ENCODE results near the gene ALKBH6.
A peak's percentile ranks its signal among the peaks of the same experiment; 100 is the strongest.
"Not testable (repeated sequence)": the region's sequence is repeated elsewhere in the genome, so short reads cannot be mapped to it uniquely, and the experiment has no call there.

Gene ALKBH6

DNA sequence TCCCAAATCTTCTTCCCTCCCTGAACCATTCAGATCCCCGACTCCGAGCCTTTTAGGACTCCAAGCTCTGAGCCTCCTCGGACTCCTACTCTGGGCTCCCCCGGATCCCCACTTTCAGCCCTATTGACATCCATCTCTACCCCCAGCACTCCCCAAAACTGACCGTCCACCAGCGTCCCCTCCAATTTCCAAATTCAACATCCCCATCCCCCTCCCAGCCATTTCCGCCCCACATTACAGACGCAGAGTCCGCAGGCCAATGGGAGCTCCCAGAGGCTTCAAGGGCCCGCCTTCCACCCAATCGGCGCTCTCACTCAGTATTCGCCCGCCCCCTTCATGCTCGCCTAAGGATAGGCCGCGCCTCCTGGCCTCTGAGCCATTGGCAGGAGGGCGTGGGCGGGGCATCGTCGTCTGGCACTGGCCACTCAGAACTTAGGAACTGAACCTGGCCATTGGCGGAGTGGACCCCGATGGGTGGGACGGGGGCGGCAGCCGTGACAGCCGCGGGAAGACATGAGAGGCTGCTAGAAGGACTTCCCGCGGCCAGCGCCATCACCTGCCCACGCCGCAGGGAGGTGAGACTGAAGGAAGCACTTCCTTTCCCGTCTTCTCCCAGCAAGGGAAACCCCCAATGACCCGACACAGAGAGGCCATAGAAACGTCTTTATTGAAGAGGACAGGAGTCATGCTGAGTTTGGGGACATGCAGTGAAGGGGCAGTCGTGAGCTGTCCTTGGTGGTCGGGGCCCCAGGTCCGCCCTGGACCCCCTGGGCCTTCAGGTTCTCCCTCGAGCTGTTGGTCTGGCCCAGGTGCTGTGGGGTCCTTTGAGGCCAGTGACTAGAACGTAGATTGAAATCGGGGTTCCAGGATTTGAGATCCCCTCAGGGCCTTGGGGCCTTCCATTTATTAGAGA, at the start of gene ALKBH6:
ALKBH6 (minus strand) TSS at position 202 of the 913 bp plus-strand sequence. CDS start 816 bp downstream, outside the sequence.
- DNase-seq (ENCODE audit: low read depth in 2 of 2): peak; percentile 99 to 100

- DNase-seq (ENCODE audit: low read depth in 2 of 2): no peak
Observed at GRCh38 chr19:36061367-36061766, 47.4 kb upstream of the ALKBH6 start.

DNA sequence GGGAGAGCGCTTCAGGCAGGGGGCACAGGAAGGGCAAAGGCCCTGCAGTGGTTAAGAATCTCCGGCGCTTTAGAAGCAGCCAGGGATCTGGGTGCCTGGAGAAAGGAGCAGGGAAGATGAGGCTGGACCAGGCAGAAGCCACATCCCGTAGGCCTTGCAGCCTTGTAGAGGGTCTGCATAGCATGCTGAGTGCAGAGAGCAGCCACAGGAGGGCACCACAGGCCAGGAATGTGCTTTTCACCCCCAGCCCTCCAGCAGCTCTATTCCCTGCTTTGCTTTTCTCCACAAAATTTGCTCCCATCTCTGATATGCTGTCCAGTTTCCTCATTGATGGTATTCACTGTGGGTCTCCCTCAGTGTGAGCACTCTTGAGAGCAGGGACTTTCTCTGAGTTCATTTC, 46.4 kb upstream of the ALKBH6 start:
- DNase-seq (ENCODE audit: low read depth in 2 of 2): no peak

DNA sequence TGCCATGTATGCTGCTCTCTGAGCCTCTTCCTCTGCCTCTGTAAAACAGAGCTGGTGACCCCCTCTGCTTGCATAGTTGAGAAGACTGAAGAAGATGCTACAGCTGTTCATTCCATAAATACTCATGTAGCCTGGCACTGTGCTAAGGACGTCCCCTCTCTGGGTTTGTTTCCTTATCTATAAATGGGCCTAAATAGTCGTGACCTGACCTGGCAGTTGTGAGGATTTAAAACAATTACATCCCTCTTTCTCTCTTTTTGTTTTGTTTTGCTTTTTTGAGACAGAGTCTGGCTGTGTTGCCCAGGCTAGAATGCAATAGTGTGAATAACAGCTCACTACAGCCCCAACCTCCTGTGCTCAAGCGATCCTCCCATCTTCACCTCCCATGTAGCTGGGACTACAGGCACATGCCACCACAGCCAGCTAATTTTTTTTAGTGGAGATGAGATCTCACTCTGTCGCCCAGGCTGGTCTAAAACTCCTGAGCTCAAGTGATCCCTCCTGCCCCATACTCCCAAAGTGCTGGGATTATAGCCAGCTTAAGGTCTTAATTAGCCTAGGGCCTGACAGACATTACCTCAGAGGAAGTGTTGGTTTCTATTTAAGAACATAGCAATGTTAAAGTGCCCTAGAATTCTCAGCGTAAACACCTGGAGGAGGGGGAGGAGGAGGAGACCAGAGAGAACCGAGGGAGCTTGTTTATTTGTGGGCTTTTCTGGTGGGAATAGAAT, 45.3 kb upstream of the ALKBH6 start:
- DNase-seq (ENCODE audit: low read depth in 2 of 2): no peak

DNA sequence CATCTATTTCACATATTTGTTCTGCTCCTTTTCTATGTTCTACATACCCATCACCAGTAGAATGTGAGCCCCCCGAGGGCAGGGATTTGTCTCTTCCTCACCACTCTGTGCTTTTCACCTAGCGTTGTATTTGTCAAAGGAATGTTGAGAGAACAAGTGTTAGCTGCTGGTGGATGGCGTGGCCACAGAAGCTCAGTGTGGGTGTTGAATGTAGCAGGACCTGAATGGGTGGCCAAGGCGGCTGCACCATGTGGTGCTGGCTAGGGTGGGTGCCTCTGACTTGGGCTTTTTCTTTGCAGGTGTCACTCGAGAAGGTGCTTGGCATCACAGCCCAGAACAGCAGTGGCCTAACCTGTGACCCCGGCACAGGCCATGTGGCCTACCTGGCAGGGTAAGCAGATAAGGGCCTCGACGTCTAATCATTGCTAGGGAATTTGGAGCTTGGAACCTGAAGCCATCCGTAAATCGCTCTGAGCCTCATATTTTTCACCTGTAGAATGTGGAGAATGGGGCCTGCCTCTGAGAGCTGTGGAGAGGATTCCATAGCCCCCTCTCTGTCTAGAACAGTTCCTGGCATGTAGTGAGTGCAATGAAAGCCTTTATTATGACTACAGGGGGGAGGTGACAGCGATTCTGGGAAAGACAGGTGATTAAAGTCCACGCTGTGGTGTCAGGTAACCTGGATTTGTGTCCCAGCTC, 44.6 kb upstream of the ALKBH6 start:
- no peak for DNase-seq (ENCODE audit: low read depth in 2 of 2)

GRCh38 chr19:36054733-36055686, 41.0 kb upstream of the ALKBH6 start, which contains the start of gene WDR62:
TSS of gene WDR62 (plus strand) at chr19:36054897. CDS start at chr19:36054972, 75 bp downstream.
- peak; percentile 92 to 94 for DNase-seq (ENCODE audit: low read depth in 2 of 2)

DNA sequence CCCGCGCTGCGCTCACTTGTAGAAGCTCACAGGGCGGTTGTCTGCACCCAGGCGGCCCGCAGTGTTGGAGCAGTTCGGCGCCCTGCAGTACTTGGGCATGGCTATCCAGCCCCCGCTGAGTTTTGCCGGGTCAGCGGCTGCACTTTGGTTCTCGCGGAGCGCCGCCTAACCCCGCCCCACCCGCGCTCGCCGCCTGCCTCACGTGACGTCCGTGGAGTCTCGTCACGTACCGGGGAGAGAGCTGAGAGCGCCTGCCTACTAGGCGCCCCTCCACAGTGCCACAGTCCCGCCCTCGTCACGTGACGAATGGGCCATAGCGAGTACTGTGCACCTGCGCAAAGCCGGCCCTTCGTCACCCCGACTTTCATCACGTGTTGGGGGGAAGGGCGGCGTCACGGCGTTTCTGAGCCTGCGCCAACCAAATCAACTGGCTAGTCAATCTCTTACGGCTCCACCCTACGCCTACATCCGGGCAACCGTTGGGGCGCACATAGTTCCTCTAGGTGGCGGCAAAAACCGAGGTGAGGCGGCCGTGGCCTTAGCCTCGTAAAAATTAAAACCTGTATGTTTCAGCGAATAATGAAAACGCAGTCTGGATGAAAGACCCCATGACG, 40.2 kb upstream of the ALKBH6 start, which contains the start of gene THAP8:
THAP8 (minus strand) TSS at position 167 of the 614 bp plus-strand sequence; CDS start at position 99, 68 bp downstream.
- peak; percentile 99 for DNase-seq (ENCODE audit: low read depth in 2 of 2)

- DNase-seq (ENCODE audit: low read depth in 2 of 2): no peak
Observed at GRCh38 chr19:36051637-36052036, 37.6 kb upstream of the ALKBH6 start.

DNA sequence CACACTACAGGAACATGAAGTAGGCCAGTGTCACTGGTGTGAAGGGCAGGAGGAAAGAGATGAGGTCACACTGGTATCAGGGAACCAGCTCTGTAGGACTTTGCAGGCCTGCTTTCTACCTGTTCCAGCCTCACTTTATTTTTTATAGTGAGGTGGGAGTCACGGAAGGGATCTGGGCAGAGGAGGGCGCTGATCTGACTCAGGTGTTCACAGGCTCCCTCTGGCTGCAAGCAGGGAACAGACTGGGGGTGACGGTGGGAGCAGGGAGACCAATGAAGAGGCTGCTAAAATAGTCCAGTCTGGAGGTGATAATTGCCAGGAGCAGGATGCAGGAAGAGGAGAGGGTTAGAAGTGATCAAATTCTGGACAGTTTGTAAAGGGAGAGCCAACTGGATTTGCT, 37.2 kb upstream of the ALKBH6 start:
- no peak for DNase-seq (ENCODE audit: low read depth in 2 of 2)

DNA sequence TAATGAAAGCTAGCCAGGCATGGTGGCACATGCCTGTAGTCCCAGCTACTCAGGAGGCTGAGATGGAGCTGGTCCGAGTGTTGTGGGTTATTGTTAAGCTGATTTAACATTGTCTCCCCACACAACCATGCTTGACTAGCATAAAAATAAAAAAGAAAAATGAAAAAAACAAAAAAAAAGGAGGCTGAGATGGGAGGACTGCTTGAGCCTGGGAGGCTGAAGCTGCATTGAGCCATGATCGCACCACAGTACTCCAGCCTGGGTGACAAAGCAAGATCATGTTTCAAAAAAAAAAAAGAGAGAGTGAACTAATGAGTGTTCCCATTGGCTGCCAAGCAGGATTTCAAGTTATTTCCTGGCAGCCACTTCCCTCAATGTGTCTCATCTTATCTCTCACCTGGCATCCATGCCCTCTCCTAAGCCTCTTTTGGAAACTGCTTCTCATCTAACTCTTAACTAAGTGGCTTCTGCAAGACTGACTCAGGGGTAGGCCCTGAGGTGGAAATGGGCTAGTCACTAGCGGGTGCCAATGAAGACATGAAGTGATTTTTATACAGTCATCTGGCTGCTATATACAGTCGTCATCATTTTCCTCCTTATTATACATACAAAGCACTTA, 35.2 kb upstream of the ALKBH6 start:
- no peak for DNase-seq (ENCODE audit: low read depth in 2 of 2)

GRCh38 chr19:36047835-36048234, 33.8 kb upstream of the ALKBH6 start:
- DNase-seq (ENCODE audit: low read depth in 2 of 2): no peak

GRCh38 chr19:36046443-36047050, 32.5 kb upstream of the ALKBH6 start:
- no peak for DNase-seq (ENCODE audit: low read depth in 2 of 2)

GRCh38 chr19:36043952-36044351, 29.9 kb upstream of the ALKBH6 start:
- no peak for DNase-seq (ENCODE audit: low read depth in 2 of 2)

GRCh38 chr19:36041831-36042230, 27.8 kb upstream of the ALKBH6 start:
- no peak for DNase-seq (ENCODE audit: low read depth in 2 of 2)

DNA sequence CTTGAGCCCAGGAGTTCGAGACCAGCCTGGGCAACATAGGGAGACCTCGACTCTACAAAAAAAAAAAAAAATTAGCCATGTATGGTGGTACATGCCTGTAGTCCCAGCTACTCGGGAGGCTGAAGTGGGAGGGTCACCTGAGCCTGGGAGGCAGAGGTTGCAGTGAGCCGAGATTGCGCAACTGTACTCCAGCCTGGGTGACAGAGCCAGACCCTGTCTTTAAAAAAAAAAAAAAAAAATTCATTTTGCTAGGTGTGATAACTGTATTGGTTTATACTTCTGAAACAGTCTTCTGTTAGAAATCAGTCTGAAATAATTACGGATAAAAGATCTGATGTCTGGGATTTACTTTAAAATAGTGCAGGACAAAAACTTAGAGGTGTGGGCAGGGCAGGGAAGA, 27.1 kb upstream of the ALKBH6 start:
- not testable (repeated sequence) for DNase-seq (ENCODE audit: low read depth in 2 of 2)

DNA sequence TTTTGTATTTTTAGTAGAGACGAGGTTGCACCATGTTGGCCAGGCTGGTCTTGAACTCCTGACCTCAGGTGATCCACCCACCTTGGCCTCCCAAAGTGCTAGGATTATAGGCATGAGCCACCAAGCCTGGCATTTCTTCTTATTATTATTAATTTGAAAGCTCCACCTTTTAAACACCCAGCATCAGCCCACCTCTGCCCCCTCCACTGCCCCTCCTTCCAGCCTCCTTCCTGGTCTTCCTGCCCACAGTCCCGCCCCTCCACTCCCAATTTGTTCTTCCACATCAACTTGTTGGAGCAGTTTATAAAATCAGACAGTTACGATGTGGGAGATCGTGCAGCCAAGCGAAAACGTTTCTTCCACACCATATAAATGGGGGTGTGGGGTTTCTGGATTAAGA, 26.5 kb upstream of the ALKBH6 start:
- no peak for DNase-seq (ENCODE audit: low read depth in 2 of 2)

DNA sequence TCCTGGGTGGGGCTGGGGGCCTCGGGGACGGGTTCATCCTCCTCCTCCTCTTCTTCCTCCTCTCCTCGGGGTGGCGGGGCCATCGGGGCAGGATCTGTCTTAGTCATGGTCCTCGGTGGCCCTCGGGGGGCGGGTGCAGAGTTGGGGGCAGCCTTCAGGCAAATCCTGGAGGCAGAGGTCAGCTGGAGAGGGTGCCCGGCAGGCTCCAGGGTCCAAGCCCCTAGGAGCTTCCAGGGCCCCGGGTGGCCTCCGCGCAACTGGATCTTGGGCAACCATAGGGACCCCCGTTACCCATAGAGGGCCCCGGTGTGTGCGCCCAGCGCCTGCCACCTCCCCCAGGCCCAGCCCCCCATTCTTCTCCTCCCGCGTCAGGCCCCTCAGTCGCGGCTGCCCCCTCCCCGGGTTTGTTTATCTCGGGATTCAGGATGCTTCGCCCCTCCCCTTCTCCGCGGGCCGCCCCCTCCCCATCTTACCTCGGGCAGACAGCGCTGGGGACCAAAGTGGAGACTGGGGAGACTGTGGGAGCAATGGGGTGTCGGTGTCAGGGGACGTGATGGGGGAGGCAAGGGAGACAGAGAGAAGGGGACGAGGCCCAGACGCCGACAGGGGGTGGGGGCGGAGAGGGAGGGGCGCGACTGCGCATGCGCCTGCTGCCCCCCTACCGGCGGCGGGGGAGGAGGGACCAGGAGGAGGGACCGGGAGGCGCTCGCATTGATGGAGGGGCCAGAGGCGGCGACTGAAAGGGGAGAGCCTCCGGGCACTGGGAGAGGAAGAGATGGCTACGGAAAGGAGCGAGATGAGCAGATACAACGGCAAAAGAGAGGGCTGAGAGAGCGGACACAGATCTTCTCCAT, 18.5 kb upstream of the ALKBH6 start, which contains the start of gene CLIP3:
CLIP3 (minus strand) TSS at position 623 of the 854 bp plus-strand sequence; CDS start at position 107, 516 bp downstream.
- DNase-seq (ENCODE audit: low read depth in 2 of 2): peak in 1 of 2 donors; percentile 35

DNA sequence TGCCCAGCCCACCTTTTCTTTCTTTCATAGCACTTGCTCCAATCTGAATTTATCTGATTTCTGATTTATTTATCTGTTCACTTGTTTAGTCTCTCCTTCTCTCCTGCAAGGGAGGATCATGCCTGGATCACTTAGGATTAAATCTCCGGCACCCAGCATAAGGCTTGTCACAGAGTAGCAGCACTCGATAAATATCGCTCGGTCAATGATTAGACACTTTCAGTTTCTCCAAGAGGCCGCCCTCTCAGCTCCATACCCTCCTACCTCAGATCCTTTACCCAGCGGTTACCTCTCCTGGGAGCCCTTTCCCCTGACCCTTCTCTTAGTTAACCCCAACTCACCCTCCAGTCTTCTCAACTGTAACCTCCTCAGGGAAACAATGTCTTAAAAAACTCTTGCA, 17.3 kb upstream of the ALKBH6 start:
- DNase-seq (ENCODE audit: low read depth in 2 of 2): no peak

Data from activated CD4-positive, alpha-beta T cell treated with anti-CD3 and anti-CD28 coated beads for 24 hours (primary cell).